GM19372 (cell line): Measurements from ENCODE around the gene CDC14A.
"Not testable (repeated sequence)": the region's sequence is repeated elsewhere in the genome, so short reads cannot be mapped to it uniquely, and the experiment has no call there.

Experiments
- ATAC-seq: cut with Tn5 transposase; IDR thresholded peaks from one replicate; pipeline ENCODE4 v1.9.1; 2021; ENCODE audit warnings: mild to moderate bottlenecking, low read depth, moderate library complexity; ENCODE audit not compliant: unreplicated experiment

Gene CDC14A

GRCh38 chr1:100360790-100361510 is 8.6 kb downstream of the CDC14A start:
- ATAC-seq, result no peak

GRCh38 chr1:100361511-100362089 is 9.3 kb downstream of the CDC14A start:
- no peak for ATAC-seq

GRCh38 chr1:100362821-100363466 is 10.6 kb downstream of the CDC14A start:
- no peak for ATAC-seq

GRCh38 chr1:100363831-100364230 is 11.5 kb downstream of the CDC14A start:
- ATAC-seq, result no peak

GRCh38 chr1:100364697-100365096 is 12.4 kb downstream of the CDC14A start:
- ATAC-seq, result no peak

- no peak for ATAC-seq
Measured at GRCh38 chr1:100366209-100366525, 13.9 kb downstream of the CDC14A start.

- not testable (repeated sequence) for ATAC-seq
Measured at GRCh38 chr1:100369339-100369738, 17.0 kb downstream of the CDC14A start.

GRCh38 chr1:100373953-100374352 is 21.6 kb downstream of the CDC14A start:
- not testable (repeated sequence) for ATAC-seq

- ATAC-seq, result not testable (repeated sequence)
Measured at GRCh38 chr1:100376890-100377289, 24.6 kb downstream of the CDC14A start.

GRCh38 chr1:100377590-100378361 is 25.5 kb downstream of the CDC14A start:
- peak; percentile 73 for ATAC-seq

- no peak for ATAC-seq
Measured at GRCh38 chr1:100378956-100379355, 26.6 kb downstream of the CDC14A start.

- ATAC-seq, result no peak
Measured at GRCh38 chr1:100380635-100381034, 28.3 kb downstream of the CDC14A start.

- no peak for ATAC-seq
Measured at GRCh38 chr1:100382657-100383056, 30.4 kb downstream of the CDC14A start.

- ATAC-seq, result no peak
Measured at GRCh38 chr1:100383743-100384405, 31.6 kb downstream of the CDC14A start.

GRCh38 chr1:100387209-100387608 is 34.9 kb downstream of the CDC14A start:
- no peak for ATAC-seq

- no peak for ATAC-seq
Measured at GRCh38 chr1:100387657-100388350, 35.5 kb downstream of the CDC14A start.

GRCh38 chr1:100390531-100390930 is 38.2 kb downstream of the CDC14A start:
- ATAC-seq, result no peak

- ATAC-seq, result no peak
Measured at GRCh38 chr1:100391675-100392074, 39.4 kb downstream of the CDC14A start.

GRCh38 chr1:100392756-100393155 is 40.5 kb downstream of the CDC14A start:
- no peak for ATAC-seq

GRCh38 chr1:100394285-100394684 is 42.0 kb downstream of the CDC14A start:
- no peak for ATAC-seq
